CD4-positive, alpha-beta T cell treated with Interleukin-1 beta for 1 hour (primary cell): ENCODE data around the gene DNAH6.

Experiments
- DNase-seq, 2 donors: peaks; one replicate each; pipeline ENCODE4 v3.0.0-alpha.2; 2020 to 2022

Gene DNAH6

GRCh38 chr2:84805250-84805958 lies 289.1 kb downstream of the DNAH6 start:
- DNase-seq: no peak

- no peak for DNase-seq
Measured at GRCh38 chr2:84807063-84807485, 290.8 kb downstream of the DNAH6 start.

- DNase-seq: no peak
Measured at GRCh38 chr2:84808279-84808678, 292.0 kb downstream of the DNAH6 start.

- DNase-seq: no peak
Measured at GRCh38 chr2:84811839-84812431, 295.6 kb downstream of the DNAH6 start.

- DNase-seq: no peak
Measured at GRCh38 chr2:84815146-84815545, 298.8 kb downstream of the DNAH6 start.

GRCh38 chr2:84816426-84817026 lies 300.2 kb downstream of the DNAH6 start:
- DNase-seq: no peak

GRCh38 chr2:84817239-84817655 lies 300.9 kb downstream of the DNAH6 start:
- DNase-seq: no peak

GRCh38 chr2:84821806-84822205 lies 305.5 kb downstream of the DNAH6 start:
- no peak for DNase-seq

GRCh38 chr2:84823229-84823628 lies 306.9 kb downstream of the DNAH6 start:
- no peak for DNase-seq

- DNase-seq: no peak
Measured at GRCh38 chr2:84823788-84824187, 307.5 kb downstream of the DNAH6 start.

GRCh38 chr2:84827978-84828575 lies 311.8 kb downstream of the DNAH6 start:
- no peak for DNase-seq

GRCh38 chr2:84829693-84830092 lies 313.4 kb downstream of the DNAH6 start:
- no peak for DNase-seq

- peak in 1 of 2 donors; percentile 55 for DNase-seq
Measured at GRCh38 chr2:84830095-84830494, 313.8 kb downstream of the DNAH6 start.

- no peak for DNase-seq
Measured at GRCh38 chr2:84830758-84831500, 314.6 kb downstream of the DNAH6 start.

- peak; percentile 41 to 44 for DNase-seq
Measured at GRCh38 chr2:84832772-84833461, 316.6 kb downstream of the DNAH6 start.

GRCh38 chr2:84833481-84834150 lies 317.3 kb downstream of the DNAH6 start:
- DNase-seq: no peak

GRCh38 chr2:84836215-84836614 lies 319.9 kb downstream of the DNAH6 start:
- no peak for DNase-seq

GRCh38 chr2:84838434-84839145 lies 322.3 kb downstream of the DNAH6 start:
- DNase-seq: no peak

GRCh38 chr2:84839851-84840250 lies 323.6 kb downstream of the DNAH6 start:
- no peak for DNase-seq

- DNase-seq: no peak
Measured at GRCh38 chr2:84840306-84840705, 324.0 kb downstream of the DNAH6 start.

GRCh38 chr2:84841577-84841976 lies 325.3 kb downstream of the DNAH6 start:
- peak in 1 of 2 donors; percentile 27 for DNase-seq
